M059J (cell line): ENCODE results near the gene ZNF629. TPM values are rescaled to one million over a fixed set of nuclear protein-coding genes. Genes with fewer than 3 reads are reported as not detected.

Experiments used
- DNase-seq: peaks from one replicate; pipeline ENCODE4 v3.0.0-alpha.2; 2012; ENCODE audit warnings: low read depth
- total RNA-seq: library from RNA; depleted of rRNA; stranded (reverse); fragments of >200 nt; shearing (Covaris generic); gene quantifications from 2 replicates; pipeline ENCODE4 v1.2.3, GENCODE V29; 2014

Gene ZNF629
- total RNA-seq, 1 experiment from 2014 or later: 23.0 TPM

GRCh38 chr16:30767767-30768465, 19.1 kb downstream of the ZNF629 start:
- no peak for DNase-seq

- DNase-seq: no peak
These were observed 20.1 kb downstream of the ZNF629 start for GRCh38 chr16:30766933-30767284.

GRCh38 chr16:30766206-30766932, 20.6 kb downstream of the ZNF629 start:
- no peak for DNase-seq

GRCh38 chr16:30764816-30765465, 22.1 kb downstream of the ZNF629 start:
- no peak for DNase-seq

- DNase-seq: no peak
These were observed 22.9 kb downstream of the ZNF629 start for GRCh38 chr16:30764086-30764485.

GRCh38 chr16:30762991-30763725, 23.8 kb downstream of the ZNF629 start:
- DNase-seq: no peak

DNA sequence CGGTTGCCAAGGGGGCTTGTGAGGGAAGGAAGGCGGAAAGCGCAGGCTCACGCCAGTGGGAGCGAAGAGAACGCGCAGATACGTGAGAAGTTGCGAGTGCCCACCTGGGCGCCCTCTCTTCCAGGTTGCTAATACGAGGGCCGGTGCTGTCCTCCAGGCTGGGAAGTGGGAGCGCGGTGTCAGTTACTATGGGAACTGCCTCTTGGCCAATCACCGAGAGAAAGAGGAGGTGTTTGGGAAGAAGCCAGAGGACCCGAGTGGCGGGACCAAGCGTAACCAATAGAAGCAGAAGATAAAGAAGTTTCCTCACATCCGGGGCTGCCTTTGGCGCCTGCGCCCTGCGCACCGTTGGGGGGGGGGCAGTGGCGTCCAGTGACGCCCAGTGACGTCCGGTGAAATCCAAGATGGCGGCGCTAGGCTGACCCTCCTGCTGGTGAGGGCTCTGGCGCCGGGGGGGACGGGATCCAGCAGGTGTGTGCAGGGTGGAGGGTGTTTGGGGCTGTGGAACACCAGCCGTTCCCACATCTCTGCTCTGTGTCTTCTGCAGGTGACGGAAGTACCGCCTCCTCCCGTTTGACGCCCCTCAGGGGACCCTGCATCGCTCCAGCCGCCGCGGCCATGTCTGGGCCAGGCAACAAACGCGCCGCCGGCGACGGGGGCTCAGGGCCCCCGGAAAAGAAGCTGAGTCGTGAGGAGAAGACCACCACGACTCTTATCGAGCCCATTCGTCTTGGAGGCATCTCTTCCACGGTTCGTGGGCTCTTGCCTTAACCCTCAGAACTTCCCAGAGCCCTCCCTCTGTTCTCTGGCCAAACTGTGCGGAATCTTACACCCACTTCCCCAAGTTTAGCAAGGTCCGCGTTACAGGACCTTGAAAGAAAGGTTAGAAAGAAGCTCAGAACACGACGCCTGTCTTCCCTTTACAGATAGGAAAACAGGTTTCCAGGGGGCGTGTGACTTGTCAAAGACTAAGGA, 24.8 kb downstream of the ZNF629 start, which contains the start of the genes CFAP119 and RNF40:
Gene CFAP119 (minus strand): TSS at position 135 of the 975 bp plus-strand sequence. CDS start 314 bp downstream, outside the sequence.
Gene RNF40 (plus strand): TSS at position 395 of the 975 bp plus-strand sequence. CDS start 224 bp downstream, at position 619.
- peak; percentile 99 for DNase-seq

GRCh38 chr16:30761427-30761927, 25.5 kb downstream of the ZNF629 start:
- peak; percentile 57 for DNase-seq

GRCh38 chr16:30760577-30761426, 26.2 kb downstream of the ZNF629 start:
- DNase-seq: no peak

- no peak for DNase-seq
These were observed 26.9 kb downstream of the ZNF629 start for GRCh38 chr16:30760001-30760559.

DNA sequence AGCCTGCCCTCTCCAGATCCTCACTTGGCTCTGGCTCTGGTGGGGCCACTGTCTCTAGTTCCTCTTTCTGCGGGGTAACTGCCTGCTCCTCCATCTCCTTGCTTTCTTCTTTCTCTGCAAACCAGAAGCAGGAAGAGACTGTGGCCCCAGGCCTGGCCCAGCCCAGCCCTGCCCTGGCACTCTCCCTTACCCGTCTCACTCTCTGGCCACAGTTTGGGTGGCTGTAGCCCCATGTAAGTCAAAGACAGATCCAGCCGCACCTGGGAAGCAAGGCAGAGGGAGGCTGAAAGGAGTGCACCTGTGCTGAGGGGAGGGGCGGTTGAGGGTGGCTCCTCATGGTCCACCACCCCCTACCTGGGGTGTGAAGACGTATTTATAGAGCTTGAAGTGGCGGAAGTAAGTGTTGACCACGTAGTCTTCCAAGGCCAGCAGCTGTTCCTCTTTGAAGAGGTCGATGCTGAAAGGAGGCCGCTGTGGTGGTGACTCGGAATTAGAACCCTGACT, 28.0 kb downstream of the ZNF629 start:
- no peak for DNase-seq

DNA sequence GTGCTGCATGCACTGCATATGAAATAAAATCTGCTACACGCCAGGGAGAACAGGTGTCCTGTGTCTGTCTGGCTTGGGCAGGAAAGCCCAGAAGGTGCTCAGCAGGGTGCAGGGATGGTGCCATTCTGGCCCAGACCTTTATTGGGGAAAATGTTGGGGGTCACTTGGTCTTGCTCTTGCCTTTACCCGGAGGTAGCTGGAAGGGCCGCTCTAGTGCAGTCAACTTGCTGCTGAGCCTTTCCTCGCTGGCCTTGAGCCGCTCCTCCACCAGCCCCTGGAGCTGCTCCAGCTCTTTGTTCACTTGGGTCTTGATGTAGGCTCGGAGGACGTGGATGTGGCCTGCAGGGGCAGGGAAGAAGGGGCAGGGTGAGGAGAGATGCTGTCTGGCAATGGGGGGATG, 29.7 kb downstream of the ZNF629 start:
- DNase-seq: no peak

DNA sequence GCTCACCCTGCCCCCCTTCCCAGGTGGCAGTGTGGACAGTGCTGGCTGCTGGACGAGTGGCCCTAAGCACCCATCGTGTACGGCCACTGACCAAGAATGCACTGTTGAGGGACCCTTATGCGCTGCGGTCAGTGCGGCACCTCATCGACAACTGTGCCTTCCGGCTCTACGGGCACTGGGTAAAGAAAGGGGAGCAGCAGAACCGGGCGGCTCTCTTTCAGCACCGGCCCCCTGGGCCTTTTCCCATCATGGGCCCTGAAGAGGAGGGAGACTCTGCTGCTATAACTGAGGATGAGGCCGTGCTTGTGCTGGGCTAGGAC, 30.3 kb downstream of the ZNF629 start:
- no peak for DNase-seq

GRCh38 chr16:30755955-30756780, 30.8 kb downstream of the ZNF629 start:
- DNase-seq: no peak

GRCh38 chr16:30753596-30753995, 33.4 kb downstream of the ZNF629 start:
- no peak for DNase-seq

GRCh38 chr16:30750876-30751465, 36.0 kb downstream of the ZNF629 start:
- DNase-seq: no peak

- no peak for DNase-seq
These were observed 36.8 kb downstream of the ZNF629 start for GRCh38 chr16:30750201-30750600.
